Ammon's horn (tissue), 1 donor: Measurements from ENCODE around the gene HDC.

Experiments
- DNase-seq: peaks from one replicate; pipeline ENCODE4 v3.0.0-alpha.2; 2016; ENCODE audit warnings: low spot score

Gene HDC

GRCh38 chr15:50265620-50266019 lies at the start of gene HDC:
TSS of gene HDC (minus strand) at chr15:50265726. CDS start at chr15:50265623, 103 bp downstream.
- DNase-seq: no peak

DNA sequence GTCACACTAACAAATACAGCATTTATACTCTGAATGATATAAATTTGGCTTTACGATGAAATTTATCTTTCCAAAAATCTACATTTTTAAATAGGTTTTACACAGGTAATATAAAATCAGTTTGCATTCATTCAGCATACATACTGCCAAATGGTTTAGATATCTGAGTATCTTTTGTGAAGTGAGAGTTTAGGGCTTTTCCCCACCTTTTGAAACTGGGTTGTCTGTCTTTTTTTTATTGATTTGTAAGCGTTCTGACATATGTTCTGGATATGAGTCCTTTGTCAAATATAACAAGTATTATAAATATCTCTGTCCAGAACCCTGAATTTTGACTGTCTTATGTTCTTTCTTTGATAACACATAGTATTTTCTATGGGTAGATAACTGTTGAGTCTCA lies 47.1 kb upstream of the HDC start:
- DNase-seq: no peak

- no peak for DNase-seq
These were observed 42.3 kb upstream of the HDC start for GRCh38 chr15:50307799-50308198.

GRCh38 chr15:50304836-50305235 lies 39.3 kb upstream of the HDC start:
- no peak for DNase-seq

DNA sequence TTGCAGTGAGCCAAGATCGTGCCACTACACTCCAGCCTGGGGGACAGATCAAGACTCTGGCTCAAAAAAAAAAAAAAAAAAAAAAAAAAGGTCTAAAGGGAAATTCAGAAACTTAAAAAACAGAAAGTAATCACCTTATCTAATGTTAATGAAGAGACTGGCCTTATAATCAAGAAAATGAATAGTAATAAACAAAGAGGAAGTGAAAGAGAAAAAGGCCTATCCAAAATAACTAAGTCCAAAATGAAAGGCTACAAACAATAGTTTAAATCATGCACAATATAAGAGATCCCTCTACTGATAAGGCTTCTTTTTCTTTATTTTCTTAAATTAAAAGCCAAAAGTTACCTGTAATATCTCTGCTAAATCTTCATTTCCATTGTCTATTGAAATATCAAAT lies 37.1 kb upstream of the HDC start:
- no peak for DNase-seq

- no peak for DNase-seq
These were observed 32.8 kb upstream of the HDC start for GRCh38 chr15:50298340-50298739.

GRCh38 chr15:50295966-50296365 lies 30.4 kb upstream of the HDC start:
- no peak for DNase-seq

DNA sequence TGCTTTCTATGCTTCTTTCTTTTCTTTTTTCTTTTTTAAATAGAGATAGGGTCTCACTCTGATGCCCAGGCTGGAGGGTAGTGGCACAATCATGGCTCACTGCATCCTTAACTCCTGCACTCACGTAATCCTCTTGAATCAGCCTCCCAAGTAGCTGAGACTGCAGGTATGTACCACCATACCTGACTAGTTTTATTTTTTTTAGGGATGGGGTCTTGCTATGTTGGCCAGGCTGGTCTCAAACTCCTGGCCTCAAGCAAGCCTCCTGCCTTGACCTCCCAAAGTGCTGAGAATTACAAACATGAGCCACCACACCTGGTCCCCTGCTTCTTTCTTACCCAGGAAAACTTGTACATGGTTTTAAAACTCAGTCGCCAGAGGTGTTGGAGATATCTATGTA lies 24.2 kb upstream of the HDC start:
- DNase-seq: no peak

- DNase-seq: no peak
These were observed 22.0 kb upstream of the HDC start for GRCh38 chr15:50287324-50288116.

DNA sequence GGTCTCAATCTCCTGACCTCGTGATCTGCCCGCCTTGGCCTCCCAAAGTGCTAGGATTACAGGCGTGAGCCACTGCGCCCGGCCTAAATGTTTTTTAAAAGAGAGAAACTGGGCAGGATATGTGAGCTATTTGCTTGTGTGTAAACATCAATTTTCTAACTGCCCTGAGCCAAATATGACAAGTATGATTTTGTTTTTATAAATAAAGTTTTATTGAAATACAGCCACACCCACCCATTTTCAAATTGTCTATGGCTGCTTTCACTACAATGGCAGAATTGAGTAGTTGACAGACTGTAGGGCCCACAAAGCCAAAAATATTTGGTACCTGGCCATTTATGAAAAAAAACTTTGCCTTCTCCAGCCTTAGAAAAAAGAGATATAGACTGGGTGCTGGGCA lies 15.9 kb upstream of the HDC start:
- DNase-seq: no peak

GRCh38 chr15:50280271-50280670 lies 14.7 kb upstream of the HDC start:
- no peak for DNase-seq

DNA sequence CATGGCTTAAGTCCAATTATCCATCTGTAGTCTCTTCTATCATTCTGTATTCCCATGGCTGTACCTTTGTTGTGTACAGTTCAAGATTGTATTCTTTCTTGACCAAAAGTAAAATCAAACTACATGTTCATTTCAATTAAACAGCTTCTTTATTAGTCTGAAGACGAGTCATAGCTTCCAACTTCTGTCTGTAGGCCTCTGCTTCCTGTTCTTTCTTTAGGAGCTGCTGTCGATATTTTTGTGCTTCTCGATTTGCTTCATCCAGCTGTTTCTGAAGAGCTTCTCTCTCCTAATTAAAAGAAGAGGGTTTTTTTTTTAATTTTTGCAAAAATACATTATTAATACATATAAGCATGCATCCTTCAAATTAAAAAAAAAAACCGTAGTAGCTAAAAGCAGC lies 13.0 kb upstream of the HDC start:
- no peak for DNase-seq

- DNase-seq: no peak
These were observed 11.8 kb upstream of the HDC start for GRCh38 chr15:50277370-50277769.

DNA sequence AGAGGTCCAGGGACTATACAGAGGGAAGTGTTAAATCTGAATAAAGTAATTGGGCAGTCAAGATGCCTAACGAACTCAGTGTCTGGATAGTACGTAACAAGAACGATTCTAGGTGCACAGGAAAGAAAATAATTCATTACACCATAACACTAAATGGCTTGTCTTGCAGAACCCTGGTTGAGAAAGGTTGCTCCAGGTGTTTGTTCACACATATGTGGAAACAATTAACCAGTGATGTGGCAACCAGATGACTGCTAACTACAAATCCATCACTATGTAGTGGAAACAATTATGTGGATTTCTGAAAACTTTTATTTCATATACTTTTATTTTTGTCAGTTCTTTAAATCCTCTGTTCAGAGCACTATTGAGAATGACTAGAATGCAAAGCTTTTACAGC lies 10.4 kb upstream of the HDC start:
- no peak for DNase-seq

DNA sequence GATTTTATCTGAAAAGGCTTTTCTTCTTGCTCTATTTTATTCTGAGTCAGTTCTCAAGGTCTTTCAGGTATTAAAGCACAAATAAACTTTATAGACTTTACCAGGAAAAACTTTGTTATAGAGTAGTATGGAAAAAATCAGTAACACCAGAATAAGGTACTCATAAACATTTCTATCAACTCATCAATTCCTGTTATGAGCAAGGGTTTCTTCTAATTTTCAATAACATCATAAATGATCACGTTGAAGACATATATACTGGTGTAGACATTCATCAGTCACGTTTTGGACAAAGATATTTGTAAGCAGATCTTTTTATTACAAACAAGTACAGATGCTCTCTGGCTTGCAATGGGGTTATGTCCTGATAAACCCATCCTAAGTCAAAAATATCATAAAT lies 9.6 kb upstream of the HDC start:
- DNase-seq: no peak

- DNase-seq: no peak
These were observed 2.1 kb upstream of the HDC start for GRCh38 chr15:50267577-50267976.

DNA sequence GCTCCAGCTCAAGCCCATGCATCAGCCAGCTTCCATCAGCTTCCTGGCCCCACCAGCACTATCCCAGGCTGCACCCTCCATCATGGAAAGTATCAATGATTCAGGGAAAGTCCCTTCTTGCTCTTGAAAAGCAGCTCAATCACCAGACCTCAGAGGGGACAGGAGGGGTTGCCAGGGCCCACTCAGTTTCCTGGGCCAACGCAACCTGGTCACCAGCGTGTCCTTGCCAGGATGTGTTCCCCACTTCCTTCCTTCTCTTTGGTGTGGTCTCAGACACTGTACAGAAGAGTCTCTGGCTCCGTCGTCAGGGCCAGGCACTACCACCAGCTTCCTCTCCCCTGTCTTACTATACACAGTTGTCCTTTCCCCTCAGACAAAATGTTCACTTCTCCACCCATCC lies 3.0 kb downstream of the HDC start:
- no peak for DNase-seq

- no peak for DNase-seq
These were observed 3.5 kb downstream of the HDC start for GRCh38 chr15:50261981-50262380.

GRCh38 chr15:50260969-50261496 lies 4.5 kb downstream of the HDC start:
- DNase-seq: no peak

GRCh38 chr15:50259276-50259675 lies 6.2 kb downstream of the HDC start:
- no peak for DNase-seq

DNA sequence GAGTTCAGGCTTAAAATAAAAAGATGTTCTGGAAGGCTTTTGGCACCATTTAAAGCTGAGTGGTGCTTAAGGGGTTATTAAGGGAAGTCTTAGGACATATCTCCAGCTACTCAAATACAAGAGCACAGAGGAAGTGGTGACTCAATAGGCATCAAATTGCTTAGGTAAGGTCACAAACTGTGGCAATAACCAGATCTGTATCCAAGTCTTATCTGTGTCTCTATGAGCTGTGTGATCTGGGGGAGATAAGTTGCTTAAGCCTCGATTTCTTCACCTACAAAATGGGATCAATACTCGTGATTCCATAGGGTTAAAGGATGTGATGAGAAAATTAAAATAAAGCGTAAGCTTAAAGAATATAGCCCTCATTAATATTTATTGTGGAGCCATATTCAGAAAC lies 7.6 kb downstream of the HDC start:
- no peak for DNase-seq

- no peak for DNase-seq
These were observed 8.2 kb downstream of the HDC start for GRCh38 chr15:50257332-50257731.

- DNase-seq: no peak
These were observed 9.1 kb downstream of the HDC start for GRCh38 chr15:50256188-50257041.
